AG04449 (cell line): ENCODE results near the gene FPR1.
"Not testable (repeated sequence)": the region's sequence is repeated elsewhere in the genome, so short reads cannot be mapped to it uniquely, and the experiment has no call there.

Experiments used
- CTCF ChIA-PET: fragments of 350-600 bp; formaldehyde crosslinking; extraction: SDS; loops from one replicate; lab custom pipeline; 2021; ENCODE audit warnings: antibody characterized with exemption; lab: Yijun Ruan, JAX
- POLR2A ChIA-PET: fragments of 400-600, 350-600 bp; formaldehyde crosslinking; extraction: SDS; loops from one replicate; lab custom pipeline; 2020; ENCODE audit warnings: antibody characterized with exemption, inconsistent platforms; lab: Yijun Ruan, JAX
- DNase-seq: peaks from one replicate; pipeline ENCODE4 v3.0.0-alpha.2; 2010; ENCODE audit warnings: low read depth, low spot score
- H3K4me3 ChIP-seq: 2 replicates; pipeline ENCODE4 v1.5.1; 2011; ENCODE audit warnings: low read depth, mild to moderate bottlenecking, control low read depth, low read length
- CTCF ChIP-seq: IDR thresholded peaks from one replicate; pipeline ENCODE4 v1.5.1; 2011; ENCODE audit warnings: mild to moderate bottlenecking, moderate library complexity, low read length, control low read depth, inconsistent platforms; ENCODE audit not compliant: insufficient read depth; ENCODE audit errors: missing control alignments

Gene FPR1

GRCh38 chr19:51781999-51782398, 30.3 kb upstream of the FPR1 start:
- no peak overlapping the region for H3K4me3 ChIP-seq
- TF ChIP-seq CTCF, result no peak
- ChIA-PET CTCF (no interaction called here), POLR2A (no interaction called here)
- DNase-seq, result no peak

- no peak overlapping the region for H3K4me3 ChIP-seq
- CTCF ChIA-PET, result interaction anchor here (1.1 kb wide), 1 partner anchor 307 kb away, joined by 4 read pairs; no protein-coding TSS in a partner anchor
- DNase-seq, result no peak
- no peak for TF ChIP-seq CTCF
- POLR2A ChIA-PET, result no interaction called here
Observed at GRCh38 chr19:51780270-51780669, 28.6 kb upstream of the FPR1 start.

- POLR2A ChIA-PET, result no interaction called here
Observed at GRCh38 chr19:51779703-51780102, 28.0 kb upstream of the FPR1 start.

GRCh38 chr19:51779181-51779580, 27.5 kb upstream of the FPR1 start:
- CTCF ChIA-PET, result interaction anchor here (1.8 to 3.6 kb wide), 4 partner anchors 30 to 170 kb away, joined by 8 to 41 read pairs (median 14); no protein-coding TSS in a partner anchor
- no peak for TF ChIP-seq CTCF
- POLR2A ChIA-PET, result no interaction called here
- DNase-seq, result no peak
- no peak overlapping the region for H3K4me3 ChIP-seq

More at GRCh38 chr19:51779703-51780102, 28.0 kb upstream of the FPR1 start:
- TF ChIP-seq CTCF, result no peak
- CTCF ChIA-PET, result interaction anchor here (1.1 kb wide), 1 partner anchor 306 kb away, joined by 4 read pairs; no protein-coding TSS in a partner anchor
- H3K4me3 ChIP-seq, result no peak overlapping the region
- DNase-seq, result no peak

GRCh38 chr19:51777570-51778462, 26.1 kb upstream of the FPR1 start:
- peak; percentile 14 for DNase-seq
- CTCF ChIA-PET, result interaction anchor here (0.8 to 3.6 kb wide), 31 partner anchors 9 to 460 kb away, joined by 3 to 41 read pairs (median 5); no protein-coding TSS in a partner anchor
- no peak overlapping the region for H3K4me3 ChIP-seq
- POLR2A ChIA-PET, result no interaction called here
- peak; percentile 65 for TF ChIP-seq CTCF

- POLR2A ChIA-PET, DNase-seq, H3K4me3 ChIP-seq: not testable (repeated sequence)
- CTCF ChIA-PET, result interaction anchor here (1.1 to 3.6 kb wide), 16 partner anchors 8 to 461 kb away, joined by 3 to 41 read pairs (median 7); no protein-coding TSS in a partner anchor
Observed at GRCh38 chr19:51776561-51776960, 24.9 kb upstream of the FPR1 start.
